IMR-90 (cell line): ENCODE data around the gene B3GALT6. TPM values are rescaled to one million over a fixed set of nuclear protein-coding genes. Genes with fewer than 3 reads are reported as not detected.

Experiments used
- ATAC-seq: fragments of 200-7000 bp; cut with Tn5 transposase; 2 replicates; pipeline ENCODE4 v1.9.1; 2020; ENCODE audit warnings: low read depth, mild to moderate bottlenecking, moderate library complexity
- BruUV-seq: library from RNA; stranded (reverse); fragments of 400-500 nt; replicated peaks from 2 replicates; lab custom pipeline; 2021; lab: Mats Ljungman, UMichigan
- CTCF ChIA-PET: fragments of 300-600 bp; formaldehyde crosslinking; extraction: SDS; loops from one replicate; lab custom pipeline; 2021; ENCODE audit warnings: antibody characterized with exemption; lab: Yijun Ruan, JAX
- POLR2A ChIA-PET: fragments of 300-600 bp; sonication (Branson Sonifier 250); formaldehyde crosslinking; loops from one replicate; lab custom pipeline; 2022; ENCODE audit warnings: antibody characterized with exemption; ENCODE audit not compliant: unreplicated experiment; lab: Charles Lee
- DNase-seq: peaks from one replicate; pipeline ENCODE4 v3.0.0; 2013
- H2AFZ ChIP-seq: replicated peaks from 2 replicates; pipeline ENCODE3; 2013; ENCODE audit warnings: low read length, mild to moderate bottlenecking; ENCODE audit not compliant: poor library complexity
- H2AK5ac ChIP-seq: 2 replicates; pipeline ENCODE4 v1.6.1; 2013; ENCODE audit warnings: low read depth, low read length, inconsistent platforms
- H2AK9ac ChIP-seq: replicated peaks from 2 replicates; pipeline ENCODE3; 2013; ENCODE audit warnings: mild to moderate bottlenecking, low read depth, low read length, moderate library complexity; ENCODE audit not compliant: poor library complexity
- H2BK120ac ChIP-seq: 2 replicates; pipeline ENCODE4 v1.6.1; 2013; ENCODE audit warnings: low read depth, low read length, inconsistent platforms
- H2BK15ac ChIP-seq: 3 replicates; pipeline ENCODE4 v1.6.1; 2013; ENCODE audit warnings: low read depth, low read length, inconsistent platforms
- H2BK20ac ChIP-seq: 2 replicates; pipeline ENCODE4 v1.6.1; 2013; ENCODE audit warnings: low read depth, mild to moderate bottlenecking, inconsistent platforms, low read length, moderate library complexity
- H2BK5ac ChIP-seq: 2 replicates; pipeline ENCODE4 v1.6.1; 2013; ENCODE audit warnings: mild to moderate bottlenecking, low read depth, low read length, inconsistent platforms; ENCODE audit not compliant: poor library complexity, severe bottlenecking
- H3K14ac ChIP-seq: replicated peaks from 2 replicates; pipeline ENCODE4 v1.6.1; 2013; ENCODE audit warnings: low read depth, low read length, inconsistent platforms
- H3K18ac ChIP-seq: 2 replicates; pipeline ENCODE4 v1.6.1; 2013; ENCODE audit warnings: low read depth, low read length, control low read depth
- H3K23ac ChIP-seq: 2 replicates; pipeline ENCODE4 v1.6.1; 2013; ENCODE audit warnings: low read depth, low read length, inconsistent platforms
- H3K27ac ChIP-seq: 2 replicates; pipeline ENCODE4 v1.5.1; 2013; ENCODE audit warnings: mild to moderate bottlenecking, control low read depth, low read length; ENCODE audit not compliant: insufficient read depth
- H3K27me3 ChIP-seq: 2 replicates; pipeline ENCODE4 v1.6.1; 2013; ENCODE audit warnings: low read length; ENCODE audit not compliant: control insufficient read depth, insufficient read depth
- H3K36me3 ChIP-seq: 2 replicates; pipeline ENCODE4 v1.6.1; 2013; ENCODE audit warnings: low read length, mixed read lengths; ENCODE audit not compliant: control insufficient read depth, insufficient read depth
- H3K4ac ChIP-seq: 2 replicates; pipeline ENCODE4 v1.6.1; 2013; ENCODE audit warnings: low read depth, low read length, inconsistent platforms
- H3K4me1 ChIP-seq: 2 replicates; pipeline ENCODE4 v1.6.1; 2013; ENCODE audit warnings: low read length, mixed read lengths; ENCODE audit not compliant: control insufficient read depth, insufficient read depth
- H3K4me2 ChIP-seq: 2 replicates; pipeline ENCODE4 v1.6.1; 2013; ENCODE audit warnings: low read depth, mild to moderate bottlenecking, control low read depth, low read length, moderate library complexity
- H3K4me3 ChIP-seq: 2 replicates; pipeline ENCODE4 v1.5.1; 2013; ENCODE audit warnings: low read depth, mild to moderate bottlenecking, control low read depth, low read length, moderate library complexity; ENCODE audit not compliant: insufficient read depth
- H3K56ac ChIP-seq: 2 replicates; pipeline ENCODE4 v1.6.1; 2013; ENCODE audit warnings: low read length, inconsistent platforms; ENCODE audit not compliant: insufficient read depth; ENCODE audit errors: extremely low read depth
- H3K79me1 ChIP-seq, 2 experiments: 2 replicates each; pipeline ENCODE4 v1.6.1; 2013; ENCODE audit warnings: low read length in 2 of 2, inconsistent platforms in 1 of 2, low read depth in 1 of 2
- H3K9ac ChIP-seq: 2 replicates; pipeline ENCODE4 v1.6.1; 2013; ENCODE audit warnings: low read depth, low read length, control low read depth
- H3K9me1 ChIP-seq: 2 replicates; pipeline ENCODE4 v1.6.1; 2013; ENCODE audit warnings: low read length, inconsistent platforms; ENCODE audit not compliant: insufficient read depth
- H3K9me3 ChIP-seq: 2 replicates; pipeline ENCODE4 v1.6.1; 2013; ENCODE audit warnings: low read length; ENCODE audit not compliant: control insufficient read depth, insufficient read depth
- H4K20me1 ChIP-seq: 2 replicates; pipeline ENCODE4 v1.6.1; 2013; ENCODE audit warnings: low read length, inconsistent platforms; ENCODE audit not compliant: insufficient read depth
- H4K5ac ChIP-seq: 2 replicates; pipeline ENCODE4 v1.6.1; 2013; ENCODE audit warnings: mild to moderate bottlenecking, low read depth, low read length, control low read depth
- H4K8ac ChIP-seq, 2 experiments: 2 replicates each; pipeline ENCODE4 v1.6.1; 2013; ENCODE audit warnings: low read depth in 2 of 2, low read length in 2 of 2, control low read depth in 1 of 2, inconsistent platforms in 1 of 2
- H4K91ac ChIP-seq: 2 replicates; pipeline ENCODE4 v1.6.1; 2013; ENCODE audit warnings: low read depth, low read length, inconsistent platforms; ENCODE audit not compliant: insufficient read depth
- BHLHE40 ChIP-seq: fragments of 150-350 bp; IDR thresholded peaks from 2 replicates; pipeline ENCODE4 v1.6.1; 2016; ENCODE audit warnings: mild to moderate bottlenecking, low read depth, low read length
- CEBPB ChIP-seq: IDR thresholded peaks from 2 replicates; pipeline ENCODE4 v1.6.1; 2012; ENCODE audit warnings: low read depth, low read length, improper control_type of control experiment
- FOS ChIP-seq: fragments of 150-350 bp; IDR thresholded peaks from 2 replicates; pipeline ENCODE4 v1.6.1; 2016; ENCODE audit warnings: low read depth, low read length
- MAZ ChIP-seq: IDR thresholded peaks from 2 replicates; pipeline ENCODE4 v1.6.1; 2012; ENCODE audit warnings: low read depth, mild to moderate bottlenecking, low read length, improper control_type of control experiment, moderate library complexity, borderline replicate concordance
- POLR2A ChIP-seq: IDR thresholded peaks from 2 replicates; pipeline ENCODE4 v1.6.1; 2012; ENCODE audit warnings: mild to moderate bottlenecking, low read depth, low read length
- RFX5 ChIP-seq: IDR thresholded peaks from 2 replicates; pipeline ENCODE4 v1.8.0; 2012; ENCODE audit warnings: low read depth, mild to moderate bottlenecking, low read length, moderate library complexity
- SMC3 ChIP-seq: fragments of 150-350 bp; IDR thresholded peaks from 2 replicates; pipeline ENCODE4 v1.6.1; 2016; ENCODE audit warnings: low read depth, mild to moderate bottlenecking, antibody characterized with exemption, low read length, moderate library complexity
- WGBS, 2 experiments: methylation state at CpG; one replicate each; pipeline versions ENCODE4 v1.1.5 to v1.1.7; 2013; ENCODE audit warnings: missing lambda C conversion rate in 2 of 2; ENCODE audit not compliant: insufficient read length in 1 of 2; ENCODE audit errors: extremely low coverage in 2 of 2; 5-methylcytosine and 5-hydroxymethylcytosine counted together
- dilution Hi-C: fragments of 300-500 bp; cut with HindIII; formaldehyde crosslinking; loops from one replicate; pipeline ENCODE4 v1.14.3; 2018; ENCODE audit warnings: low sequenced_read_pairs; ENCODE audit not compliant: unreplicated experiment
- in situ Hi-C: fragments of 300-500 bp; cut with MboI; formaldehyde crosslinking; loops from 3 replicates; pipeline ENCODE4 v1.14.3; 2019; ENCODE audit warnings: low sequenced_read_pairs, inconsistent platforms, mixed read lengths
- intact Hi-C: fragments of 100-400 bp; cut with micrococcal nuclease; formaldehyde crosslinking; loops from 2 replicates; pipeline ENCODE4 v1.10.0; 2022
- polyA plus RNA-seq, 3 experiments: library from polyadenylated mRNA; depleted of rRNA; stranded (reverse); fragments of >200 nt; gene quantifications; 2 replicates each; pipeline ENCODE4 v1.2.3, GENCODE V29; 2012; ENCODE audit warnings: low replicate concordance in 1 of 3
- total RNA-seq: library from RNA; depleted of rRNA; stranded (reverse); fragments of >200 nt; gene quantifications from 2 replicates; pipeline ENCODE4 v1.2.3, GENCODE V29; 2012
- TF ChIP-seq, protein P1 (sequence below): fragments of 150-350 bp; IDR thresholded peaks from 2 replicates; pipeline ENCODE4 v1.6.1; 2016; ENCODE audit warnings: low read depth, mild to moderate bottlenecking, low read length, moderate library complexity, borderline replicate concordance

The B3GALT6 gene
- total and polyA plus RNA-seq, 2 of the 4 experiments (the other 2 are of a cell fraction) = 12.2 to 23.0 TPM

- H4K91ac ChIP-seq = no peak overlapping the region
- H3K56ac ChIP-seq = no peak overlapping the region
- no peak overlapping the region for H3K4me3 ChIP-seq
- H2BK5ac ChIP-seq = no peak overlapping the region
- no peak overlapping the region for H2BK20ac ChIP-seq
- H2BK120ac ChIP-seq = no peak overlapping the region
- dilution Hi-C loops (no loop called here), intact Hi-C loops (no loop called here), in situ Hi-C loops (no loop called here)
- H4K20me1 ChIP-seq = no peaks in the 10 kb centered on the region
- no peak overlapping the region for H2AK9ac ChIP-seq
- no peak for DNase-seq
- no peak overlapping the region for H2BK15ac ChIP-seq
- H3K18ac ChIP-seq = no peak overlapping the region
- H3K9me1 ChIP-seq = no peaks in the 10 kb centered on the region
- CTCF ChIA-PET = no interaction called here
- peaks cover 2% of the 10 kb centered on the region; the same call in 1 of the 2 replicates for H3K27me3 ChIP-seq
- no peak overlapping the region for H4K5ac ChIP-seq
- WGBS, 2 experiments = 80% methylated on average over 10 of the region's 21 CpGs; no CpG with 5 or more reads in 1 of the 2 experiments
- no peak overlapping the region for H3K4me2 ChIP-seq
- POLR2A ChIA-PET = no interaction called here
- H3K27ac ChIP-seq = no peak overlapping the region
- no peaks in the 10 kb centered on the region for H3K36me3 ChIP-seq
- no peaks in the 10 kb centered on the region for H3K79me1 ChIP-seq
- no peak for ATAC-seq
- H4K8ac ChIP-seq = no peak overlapping the region
- H3K9ac ChIP-seq = no peak overlapping the region
- H3K23ac ChIP-seq = no peak overlapping the region
- H3K4ac ChIP-seq = no peak overlapping the region
- H2AFZ ChIP-seq = no peak overlapping the region
- TF ChIP-seq RFX5 (no peak), BHLHE40 (no peak), MAZ (no peak), SMC3 (no peak), CEBPB (no peak), FOS (no peak), POLR2A (no peak)
- TF ChIP-seq, protein P1, sequence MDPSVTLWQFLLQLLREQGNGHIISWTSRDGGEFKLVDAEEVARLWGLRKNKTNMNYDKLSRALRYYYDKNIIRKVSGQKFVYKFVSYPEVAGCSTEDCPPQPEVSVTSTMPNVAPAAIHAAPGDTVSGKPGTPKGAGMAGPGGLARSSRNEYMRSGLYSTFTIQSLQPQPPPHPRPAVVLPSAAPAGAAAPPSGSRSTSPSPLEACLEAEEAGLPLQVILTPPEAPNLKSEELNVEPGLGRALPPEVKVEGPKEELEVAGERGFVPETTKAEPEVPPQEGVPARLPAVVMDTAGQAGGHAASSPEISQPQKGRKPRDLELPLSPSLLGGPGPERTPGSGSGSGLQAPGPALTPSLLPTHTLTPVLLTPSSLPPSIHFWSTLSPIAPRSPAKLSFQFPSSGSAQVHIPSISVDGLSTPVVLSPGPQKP = no peak
- BruUV-seq = no TSS peak
- no peaks in the 10 kb centered on the region for H3K4me1 ChIP-seq
- no peak overlapping the region for H3K14ac ChIP-seq
- H3K9me3 ChIP-seq = no peaks in the 10 kb centered on the region
- H2AK5ac ChIP-seq = no peak overlapping the region
Observed at GRCh38 chr1:1183221-1183747, 48.8 kb upstream of the B3GALT6 start.
